Tibial nerve (tissue), 3 donors: ENCODE measurements around the gene NFATC1.
A peak's percentile ranks its signal among the peaks of the same experiment; 100 is the strongest.

Source experiments
- POLR2A ChIP-seq, 2 donors: fragments of 450-650 bp; IDR thresholded peaks; one replicate each; pipeline ENCODE4 v1.6.1; 2017; ENCODE audit warnings: antibody characterized with exemption in 2 of 2, mild to moderate bottlenecking in 2 of 2, moderate library complexity in 2 of 2
- TF ChIP-seq, protein P1 (sequence below), 5 experiments: fragments of 200-600 bp in 3 of 5; fragments of 450-650 bp in 2 of 5; sonication (generic) in 3 of 5; IDR thresholded peaks; one replicate each; pipeline ENCODE4 v1.5.1; 2016 to 2019; ENCODE audit warnings: antibody characterized with exemption in 5 of 5, mild to moderate bottlenecking in 3 of 5, moderate library complexity in 2 of 5

DNA sequence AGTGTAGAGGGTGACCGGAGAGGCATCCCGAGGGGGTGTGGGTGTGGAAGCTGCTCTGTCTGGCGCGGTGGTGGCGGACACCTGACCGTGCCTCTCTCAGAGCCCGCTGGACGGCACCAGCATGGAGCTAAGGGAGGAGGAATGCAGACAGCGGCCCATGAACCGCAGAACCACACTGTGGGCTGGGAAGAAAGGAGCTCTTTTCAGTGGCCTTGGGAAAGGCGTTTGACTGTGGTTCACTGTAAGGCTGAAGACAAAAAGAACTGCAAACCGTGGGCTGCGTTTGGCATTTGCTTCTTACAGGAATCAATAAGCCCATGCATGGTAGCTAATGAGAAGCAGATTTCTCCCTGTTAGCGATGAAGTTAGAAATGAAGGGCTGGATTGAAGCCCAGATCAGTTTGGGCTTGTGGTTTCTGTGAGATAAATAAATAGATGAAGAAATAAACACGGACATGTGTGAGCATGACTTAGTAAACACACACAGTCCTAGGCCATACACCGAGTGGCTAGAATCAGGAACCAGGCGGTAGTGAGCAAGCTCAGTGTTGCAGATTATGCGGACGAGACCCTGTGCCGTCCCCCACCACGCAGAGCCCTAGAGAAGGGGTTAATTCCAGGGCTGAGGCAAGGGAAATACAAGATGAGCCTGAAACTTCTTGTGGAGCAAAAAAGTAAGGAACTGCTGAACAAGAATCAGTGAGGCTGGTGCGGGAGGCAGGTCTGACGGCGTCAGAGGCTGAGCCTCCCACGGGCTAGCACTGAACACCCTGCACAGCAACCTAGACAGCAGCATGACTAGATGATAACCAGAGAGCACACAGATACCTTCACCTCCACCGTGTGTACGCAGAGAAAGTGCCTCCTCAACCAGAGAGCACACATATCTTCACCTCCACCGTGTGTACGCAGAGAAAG is 29.3 kb upstream of the NFATC1 start:
- TF ChIP-seq, protein P1, sequence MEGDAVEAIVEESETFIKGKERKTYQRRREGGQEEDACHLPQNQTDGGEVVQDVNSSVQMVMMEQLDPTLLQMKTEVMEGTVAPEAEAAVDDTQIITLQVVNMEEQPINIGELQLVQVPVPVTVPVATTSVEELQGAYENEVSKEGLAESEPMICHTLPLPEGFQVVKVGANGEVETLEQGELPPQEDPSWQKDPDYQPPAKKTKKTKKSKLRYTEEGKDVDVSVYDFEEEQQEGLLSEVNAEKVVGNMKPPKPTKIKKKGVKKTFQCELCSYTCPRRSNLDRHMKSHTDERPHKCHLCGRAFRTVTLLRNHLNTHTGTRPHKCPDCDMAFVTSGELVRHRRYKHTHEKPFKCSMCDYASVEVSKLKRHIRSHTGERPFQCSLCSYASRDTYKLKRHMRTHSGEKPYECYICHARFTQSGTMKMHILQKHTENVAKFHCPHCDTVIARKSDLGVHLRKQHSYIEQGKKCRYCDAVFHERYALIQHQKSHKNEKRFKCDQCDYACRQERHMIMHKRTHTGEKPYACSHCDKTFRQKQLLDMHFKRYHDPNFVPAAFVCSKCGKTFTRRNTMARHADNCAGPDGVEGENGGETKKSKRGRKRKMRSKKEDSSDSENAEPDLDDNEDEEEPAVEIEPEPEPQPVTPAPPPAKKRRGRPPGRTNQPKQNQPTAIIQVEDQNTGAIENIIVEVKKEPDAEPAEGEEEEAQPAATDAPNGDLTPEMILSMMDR (IDR thresholded peaks at IDR 0.05), result no peak
- peak in 1 of 2 donors; percentile 10 for TF ChIP-seq POLR2A (IDR thresholded peaks at IDR 0.05)
